OCI-LY1 (cell line): ENCODE results near the gene PLA2G7.
"Not testable (repeated sequence)": the region's sequence is repeated elsewhere in the genome, so short reads cannot be mapped to it uniquely, and the experiment has no call there.

ENCODE experiments used
- H2AFZ ChIP-seq: fragments of 200-600 bp; sonication (generic), shearing (Covaris generic); 2 replicates; pipeline ENCODE4 v1.6.0; 2014; ENCODE audit warnings: antibody characterized with exemption, mild to moderate bottlenecking, low read length
- H3F3A ChIP-seq: fragments of 200-600 bp; sonication (generic), shearing (Covaris generic); 2 replicates; pipeline ENCODE4 v1.6.0; 2014; ENCODE audit warnings: mild to moderate bottlenecking, antibody characterized with exemption, low read length, moderate library complexity; ENCODE audit not compliant: insufficient read depth
- H3K27ac ChIP-seq: fragments of 200-600 bp; sonication (generic); 2 replicates; pipeline ENCODE4 v1.5.1; 2014; ENCODE audit warnings: low read length, mixed run types, mild to moderate bottlenecking, low read depth; ENCODE audit not compliant: poor library complexity, severe bottlenecking
- H3K27me3 ChIP-seq: fragments of 200-600 bp; sonication (generic); 2 replicates; pipeline ENCODE4 v1.6.0; 2014; ENCODE audit warnings: antibody characterized with exemption, mild to moderate bottlenecking, low read length, moderate library complexity; ENCODE audit not compliant: insufficient read depth
- H3K36me3 ChIP-seq: fragments of 200-600 bp; sonication (generic); 2 replicates; pipeline ENCODE4 v1.6.1; 2014; ENCODE audit warnings: mild to moderate bottlenecking, antibody characterized with exemption, low read length, moderate library complexity, mixed read lengths; ENCODE audit not compliant: insufficient read depth
- H3K4me1 ChIP-seq: fragments of 200-600 bp; sonication (generic); 2 replicates; pipeline ENCODE4 v1.5.1; 2014; ENCODE audit warnings: mild to moderate bottlenecking, low read length, moderate library complexity; ENCODE audit not compliant: insufficient read depth, severe bottlenecking
- H3K4me2 ChIP-seq: fragments of 200-600 bp; sonication (generic), shearing (Covaris generic); 2 replicates; pipeline ENCODE4 v1.6.1; 2014; ENCODE audit warnings: low read length
- H3K4me3 ChIP-seq: fragments of 200-600 bp; sonication (generic); 2 replicates; pipeline ENCODE4 v1.5.1; 2014; ENCODE audit warnings: low read length, low read depth, mild to moderate bottlenecking, mixed read lengths; ENCODE audit not compliant: poor library complexity, severe bottlenecking
- H3K79me2 ChIP-seq: fragments of 200-600 bp; shearing (Covaris generic); 2 replicates; pipeline ENCODE4 v1.6.1; 2016; ENCODE audit warnings: mixed run types, low read length, mixed read lengths; ENCODE audit not compliant: insufficient read depth
- H3K9ac ChIP-seq: fragments of 200-600 bp; sonication (generic), shearing (Covaris generic); 2 replicates; pipeline ENCODE4 v1.6.1; 2014; ENCODE audit warnings: mild to moderate bottlenecking, low read length, mixed read lengths
- H3K9me2 ChIP-seq: fragments of 200-600 bp; sonication (generic), shearing (Covaris generic); 2 replicates; pipeline ENCODE4 v1.6.1; 2014; ENCODE audit warnings: low read depth, mild to moderate bottlenecking, low read length, mixed read lengths
- H3K9me3 ChIP-seq: fragments of 200-600 bp; shearing (Covaris generic); 2 replicates; pipeline ENCODE4 v1.6.1; 2014; ENCODE audit warnings: low read length, mixed read lengths
- H4K20me1 ChIP-seq: fragments of 200-600 bp; sonication (generic), shearing (Covaris generic); 2 replicates; pipeline ENCODE4 v1.6.0; 2016; ENCODE audit warnings: mild to moderate bottlenecking, low read length; ENCODE audit not compliant: insufficient read depth
- EZH2 ChIP-seq: fragments of 200-600 bp; sonication (generic), shearing (Covaris generic); IDR thresholded peaks from 2 replicates; pipeline ENCODE4 v1.8.0; 2017; ENCODE audit warnings: borderline replicate concordance, mixed run types, mild to moderate bottlenecking, antibody characterized with exemption, low read length, moderate library complexity, mixed read lengths
- TF ChIP-seq, protein P1 (sequence below): fragments of 200-600 bp; sonication (generic), shearing (Covaris generic); IDR thresholded peaks from 2 replicates; pipeline ENCODE4 v1.5.1; 2017; ENCODE audit warnings: mild to moderate bottlenecking, antibody characterized with exemption, low read length, moderate library complexity, mixed read lengths

Gene PLA2G7

DNA sequence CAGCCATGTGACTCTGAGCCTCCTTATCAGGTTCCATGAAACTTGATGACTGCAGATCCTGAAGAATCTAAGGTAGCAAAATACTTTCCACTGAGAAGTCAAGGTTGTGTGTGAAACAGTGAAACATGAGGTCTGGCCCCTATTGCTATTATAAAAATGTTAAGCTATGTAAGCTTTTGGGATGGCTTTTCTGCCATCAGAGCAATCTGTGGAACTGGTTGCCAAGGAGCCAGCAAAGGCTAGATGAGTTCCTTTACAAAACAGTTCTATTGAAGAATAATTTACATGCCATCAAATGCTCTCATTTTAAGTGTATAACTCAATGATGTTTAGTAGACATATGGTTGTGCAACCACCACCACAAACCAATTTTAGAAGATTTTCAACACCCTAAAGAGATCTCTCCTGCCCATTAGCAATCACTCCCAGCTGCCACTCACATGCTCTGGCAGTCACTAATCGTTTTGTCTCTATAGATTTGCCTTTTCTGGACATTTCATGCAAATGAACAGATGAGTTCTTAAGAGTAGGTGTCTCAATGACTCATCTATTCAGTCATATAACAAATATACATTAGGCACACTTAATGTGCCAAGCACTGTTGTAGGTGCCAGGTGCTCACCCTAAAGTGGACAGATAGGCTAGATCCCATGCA lies 38.2 kb upstream of the PLA2G7 start:
- Histone ChIP-seq H3K27me3 (no peaks in the 10 kb centered on the region), H3K27ac (no peak overlapping the region)

DNA sequence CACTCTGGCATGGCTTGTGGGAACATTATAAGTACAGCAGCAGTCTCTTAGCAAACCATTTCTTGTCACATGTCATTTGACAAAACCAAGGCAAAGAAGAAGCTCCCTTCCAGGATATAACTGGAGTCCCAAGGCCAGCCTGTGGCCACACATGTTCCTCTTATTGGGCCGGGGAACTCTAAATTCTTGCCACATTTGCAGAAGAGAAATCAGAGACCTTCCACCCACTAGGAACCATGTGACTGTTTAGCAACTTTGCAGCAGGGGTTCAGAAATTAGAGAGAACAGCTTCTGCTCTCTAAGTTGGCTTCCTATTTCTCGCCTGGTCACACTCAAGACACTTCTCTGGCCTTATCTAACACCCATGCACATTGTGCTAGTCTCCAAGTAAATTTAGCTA lies 37.6 kb upstream of the PLA2G7 start:
- H3K27me3 ChIP-seq, result no peaks in the 10 kb centered on the region
- H3K4me1 ChIP-seq, result no peaks in the 10 kb centered on the region
- H3K9me3 ChIP-seq, result no peaks in the 10 kb centered on the region
- H3K36me3 ChIP-seq, result no peaks in the 10 kb centered on the region
- no peak overlapping the region for H3K4me3 ChIP-seq
- no peak overlapping the region for H2AFZ ChIP-seq
- no peak overlapping the region for H3K4me2 ChIP-seq
- H4K20me1 ChIP-seq, result no peaks in the 10 kb centered on the region
- no peaks in the 10 kb centered on the region for H3K79me2 ChIP-seq
- H3K27ac ChIP-seq, result no peak overlapping the region
- no peak for TF ChIP-seq EZH2
- no peaks in the 10 kb centered on the region for H3F3A ChIP-seq
- H3K9ac ChIP-seq, result no peak overlapping the region
- no peaks in the 10 kb centered on the region for H3K9me2 ChIP-seq

More for the DNA sequence above, 38.2 kb upstream of the PLA2G7 start:
- Histone ChIP-seq H3K4me1 (no peaks in the 10 kb centered on the region), H3K36me3 (no peaks in the 10 kb centered on the region), H2AFZ (no peak overlapping the region), H3K79me2 (no peaks in the 10 kb centered on the region), H4K20me1 (no peaks in the 10 kb centered on the region), H3K4me2 (no peak overlapping the region), H3K4me3 (no peak overlapping the region), H3K9me2 (no peaks in the 10 kb centered on the region), H3F3A (no peaks in the 10 kb centered on the region), H3K9me3 (no peaks in the 10 kb centered on the region), H3K9ac (no peak overlapping the region)
- TF ChIP-seq EZH2, result no peak

DNA sequence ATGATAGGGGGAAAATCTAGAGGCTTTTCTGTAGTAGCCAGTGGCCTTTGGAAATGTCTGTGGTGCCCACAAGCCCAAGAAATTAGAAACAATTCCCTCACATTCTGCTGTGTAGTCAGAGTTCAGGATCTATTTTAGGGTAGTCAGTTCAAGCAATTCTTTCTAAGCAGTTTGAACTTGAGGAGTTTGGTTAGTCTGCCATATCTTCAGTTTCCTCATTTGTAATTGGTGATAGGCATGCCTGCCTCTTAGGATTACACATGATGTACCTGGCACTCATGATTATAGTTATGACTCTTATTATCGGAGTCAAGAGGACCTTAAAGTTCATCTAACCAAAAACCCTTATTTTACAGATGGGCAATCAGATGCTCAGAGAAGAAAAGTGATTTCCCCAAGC lies 36.8 kb upstream of the PLA2G7 start:
- Histone ChIP-seq H3K4me1 (no peaks in the 10 kb centered on the region), H2AFZ (no peak overlapping the region), H4K20me1 (no peaks in the 10 kb centered on the region), H3K9ac (no peak overlapping the region), H3K27ac (no peak overlapping the region), H3F3A (no peaks in the 10 kb centered on the region), H3K36me3 (no peaks in the 10 kb centered on the region), H3K79me2 (no peaks in the 10 kb centered on the region), H3K9me3 (no peaks in the 10 kb centered on the region), H3K4me3 (no peak overlapping the region), H3K4me2 (no peak overlapping the region), H3K27me3 (no peaks in the 10 kb centered on the region), H3K9me2 (no peaks in the 10 kb centered on the region)
- TF ChIP-seq, protein P1, sequence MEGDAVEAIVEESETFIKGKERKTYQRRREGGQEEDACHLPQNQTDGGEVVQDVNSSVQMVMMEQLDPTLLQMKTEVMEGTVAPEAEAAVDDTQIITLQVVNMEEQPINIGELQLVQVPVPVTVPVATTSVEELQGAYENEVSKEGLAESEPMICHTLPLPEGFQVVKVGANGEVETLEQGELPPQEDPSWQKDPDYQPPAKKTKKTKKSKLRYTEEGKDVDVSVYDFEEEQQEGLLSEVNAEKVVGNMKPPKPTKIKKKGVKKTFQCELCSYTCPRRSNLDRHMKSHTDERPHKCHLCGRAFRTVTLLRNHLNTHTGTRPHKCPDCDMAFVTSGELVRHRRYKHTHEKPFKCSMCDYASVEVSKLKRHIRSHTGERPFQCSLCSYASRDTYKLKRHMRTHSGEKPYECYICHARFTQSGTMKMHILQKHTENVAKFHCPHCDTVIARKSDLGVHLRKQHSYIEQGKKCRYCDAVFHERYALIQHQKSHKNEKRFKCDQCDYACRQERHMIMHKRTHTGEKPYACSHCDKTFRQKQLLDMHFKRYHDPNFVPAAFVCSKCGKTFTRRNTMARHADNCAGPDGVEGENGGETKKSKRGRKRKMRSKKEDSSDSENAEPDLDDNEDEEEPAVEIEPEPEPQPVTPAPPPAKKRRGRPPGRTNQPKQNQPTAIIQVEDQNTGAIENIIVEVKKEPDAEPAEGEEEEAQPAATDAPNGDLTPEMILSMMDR, result no peak
- TF ChIP-seq EZH2, result no peak

DNA sequence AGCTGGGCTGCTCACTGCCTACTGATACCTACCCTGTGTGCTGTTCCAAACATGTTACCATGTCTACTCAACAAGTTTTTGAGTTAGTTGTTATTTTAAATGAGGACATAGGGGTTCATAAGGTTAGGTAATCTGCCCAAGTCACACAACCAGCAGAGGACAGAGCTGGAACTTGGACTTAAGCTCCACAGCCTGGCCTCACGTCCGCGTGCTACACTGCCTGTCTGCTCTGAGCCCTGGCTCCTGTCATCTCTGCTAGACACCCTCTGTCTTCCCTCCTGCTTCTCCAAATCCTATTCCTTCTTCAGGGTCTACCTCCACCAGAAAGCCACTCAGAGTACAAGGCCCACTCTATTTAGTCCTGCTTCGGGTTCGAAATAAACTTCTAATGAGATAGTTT lies 29.8 kb upstream of the PLA2G7 start:
- Histone ChIP-seq H3K9ac (no peak overlapping the region), H3K27ac (no peak overlapping the region), H3K4me2 (no peak overlapping the region), H3K36me3 (no peaks in the 10 kb centered on the region), H3K4me3 (no peak overlapping the region), H3K4me1 (no peaks in the 10 kb centered on the region), H3K79me2 (no peaks in the 10 kb centered on the region), H3K9me3 (no peaks in the 10 kb centered on the region), H3K27me3 (no peaks in the 10 kb centered on the region), H3K9me2 (no peaks in the 10 kb centered on the region), H3F3A (no peaks in the 10 kb centered on the region), H4K20me1 (no peaks in the 10 kb centered on the region), H2AFZ (no peak overlapping the region)
- TF ChIP-seq EZH2, result no peak
- TF ChIP-seq, protein P1, result no peak

DNA sequence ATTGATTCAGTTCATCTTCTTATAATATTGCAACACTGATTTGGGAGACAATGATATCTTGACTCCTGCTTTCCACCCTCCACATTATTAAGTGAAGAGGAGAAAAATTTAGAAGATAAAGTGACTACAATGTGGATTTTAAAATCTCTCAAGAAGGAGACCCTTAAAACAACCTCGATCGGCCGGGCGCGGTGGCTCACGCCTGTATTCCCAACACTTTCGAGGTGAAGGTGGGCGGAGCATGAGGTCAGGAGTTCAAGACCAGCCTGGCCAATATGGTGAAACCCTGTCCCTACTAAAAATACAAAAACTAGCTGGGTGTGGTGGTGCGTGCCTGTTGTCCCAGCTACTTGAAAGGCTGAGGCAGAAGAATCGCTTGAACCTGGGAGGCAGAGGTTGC lies 29.1 kb upstream of the PLA2G7 start:
- H3K27ac ChIP-seq, H3K36me3 ChIP-seq, H3K27me3 ChIP-seq, H3K79me2 ChIP-seq, H3F3A ChIP-seq, H2AFZ ChIP-seq, H3K4me3 ChIP-seq, H3K4me1 ChIP-seq, H3K4me2 ChIP-seq, H3K9me2 ChIP-seq, H3K9ac ChIP-seq, H3K9me3 ChIP-seq, H4K20me1 ChIP-seq: not testable (repeated sequence)
